NOMO-1 (cell line): ENCODE measurements around the gene SCRT2.

ENCODE experiments used
- DNase-seq, 2 experiments: peaks; one replicate each; lab custom pipeline; 2025; ENCODE audit not compliant: unreplicated experiment in 2 of 2; lab: John Stamatoyannopoulos, UW

The SCRT2 gene

DNA sequence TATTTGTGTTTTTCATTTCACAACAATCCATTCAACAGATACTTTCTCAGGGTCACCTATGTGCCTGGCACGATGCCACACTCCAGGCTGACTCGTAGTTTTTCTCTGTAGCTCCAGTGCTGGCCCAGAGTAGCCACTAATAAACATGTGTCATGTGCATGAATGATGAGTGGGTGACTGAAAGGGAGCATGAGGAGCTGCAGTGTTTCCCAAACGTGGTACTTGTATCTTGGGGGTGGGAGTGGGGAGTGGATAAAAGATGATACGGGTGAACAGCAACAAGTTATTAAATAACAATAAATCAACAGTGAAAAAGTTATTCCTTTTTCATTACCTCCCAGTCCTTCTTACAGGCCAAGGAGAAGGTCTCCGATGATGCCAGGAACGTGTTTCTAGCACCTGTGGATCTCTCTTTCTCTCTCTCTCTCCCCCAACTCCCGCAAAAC, 39.7 kb downstream of the SCRT2 start:
- no peak for DNase-seq

GRCh38 chr20:635028-635892, 40.3 kb downstream of the SCRT2 start:
- no peak for DNase-seq

- no peak for DNase-seq
These were observed 41.3 kb downstream of the SCRT2 start for GRCh38 chr20:634148-634925.

DNA sequence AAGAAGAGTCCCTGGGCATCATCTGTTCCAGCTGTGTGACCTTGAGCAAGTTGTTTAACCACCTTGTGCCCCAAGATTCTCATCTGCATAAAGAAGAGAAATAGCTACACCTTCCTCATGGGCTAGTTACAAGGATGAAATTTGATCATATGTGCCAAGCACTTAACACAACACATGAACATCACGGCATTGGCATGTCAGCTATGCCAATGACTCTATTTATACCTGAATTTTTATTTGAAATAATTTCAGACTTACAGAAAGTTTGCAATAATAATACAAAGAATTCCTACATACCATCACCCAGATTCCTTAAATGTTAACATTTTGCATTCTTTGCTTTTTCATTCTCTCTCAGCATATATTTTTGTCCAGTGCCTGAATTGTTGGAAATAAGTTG, 44.5 kb downstream of the SCRT2 start:
- no peak for DNase-seq

DNA sequence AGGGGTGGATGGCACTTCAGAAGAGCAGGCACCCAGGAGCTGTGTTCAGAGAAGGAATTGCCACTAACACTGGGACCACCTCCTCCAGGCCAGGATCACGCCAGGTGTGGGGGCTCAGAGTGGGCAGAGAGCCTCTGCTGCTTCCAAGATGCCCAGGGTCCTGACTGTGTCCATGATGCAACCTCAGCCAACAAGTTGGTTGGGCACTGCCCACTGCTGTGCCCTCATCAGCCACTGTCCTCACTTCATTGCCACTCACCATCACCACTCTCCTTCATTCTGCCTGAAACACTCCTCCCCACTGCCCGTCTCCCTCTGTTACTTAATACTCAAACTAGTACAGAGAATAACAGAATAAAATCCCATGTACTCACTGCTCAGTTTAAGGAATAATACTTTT, 49.0 kb downstream of the SCRT2 start:
- no peak for DNase-seq

DNA sequence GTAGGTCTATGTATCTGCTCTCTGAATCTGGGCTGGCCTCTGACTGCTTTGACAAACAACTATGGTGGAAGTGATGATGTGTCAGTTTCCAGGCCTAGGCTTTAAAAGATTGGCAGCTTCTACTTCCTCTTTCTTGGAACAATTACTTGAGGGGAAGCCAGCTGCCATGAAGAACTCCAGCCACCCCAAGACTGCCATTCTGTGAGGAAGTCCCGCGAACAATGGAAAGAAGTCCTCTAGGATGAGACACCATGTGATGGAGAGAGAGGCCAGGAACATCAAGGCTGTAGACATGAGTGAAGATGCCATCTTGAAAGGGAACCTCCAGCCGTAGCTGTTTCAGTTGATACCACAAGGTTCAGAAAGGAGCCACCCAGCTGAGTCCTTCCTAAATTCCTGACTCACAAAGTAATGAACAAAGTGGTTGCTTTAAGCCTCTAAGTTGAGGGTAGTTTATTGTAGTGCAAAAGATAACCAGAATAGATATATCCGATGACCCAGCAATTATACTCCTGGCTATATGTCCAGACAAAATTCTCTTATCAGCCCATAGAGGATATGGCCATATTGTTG, 50.2 kb downstream of the SCRT2 start:
- peak; percentile 49 to 70 for DNase-seq

- DNase-seq: no peak
These were observed 51.9 kb downstream of the SCRT2 start for GRCh38 chr20:623704-624103.

DNA sequence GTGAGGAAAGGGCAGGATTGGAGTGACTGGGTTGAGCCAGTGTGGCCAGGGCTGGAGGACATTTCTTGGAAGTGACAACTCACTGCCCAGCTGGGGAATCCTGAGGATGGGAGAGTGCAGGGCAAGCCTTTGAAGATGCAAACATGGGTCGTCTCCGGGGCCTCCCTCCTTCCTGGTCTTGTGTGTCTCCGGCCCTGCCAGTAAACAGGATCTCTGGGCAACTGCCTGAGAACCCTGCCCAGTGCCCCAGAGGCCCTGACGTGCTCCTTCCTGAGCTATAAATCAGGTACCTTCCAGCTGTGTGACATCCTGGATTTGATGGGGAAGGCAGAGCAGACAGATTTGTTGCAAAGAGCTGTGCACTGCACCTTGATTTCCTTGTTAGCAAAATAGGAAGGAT, 52.6 kb downstream of the SCRT2 start:
- DNase-seq: no peak

DNA sequence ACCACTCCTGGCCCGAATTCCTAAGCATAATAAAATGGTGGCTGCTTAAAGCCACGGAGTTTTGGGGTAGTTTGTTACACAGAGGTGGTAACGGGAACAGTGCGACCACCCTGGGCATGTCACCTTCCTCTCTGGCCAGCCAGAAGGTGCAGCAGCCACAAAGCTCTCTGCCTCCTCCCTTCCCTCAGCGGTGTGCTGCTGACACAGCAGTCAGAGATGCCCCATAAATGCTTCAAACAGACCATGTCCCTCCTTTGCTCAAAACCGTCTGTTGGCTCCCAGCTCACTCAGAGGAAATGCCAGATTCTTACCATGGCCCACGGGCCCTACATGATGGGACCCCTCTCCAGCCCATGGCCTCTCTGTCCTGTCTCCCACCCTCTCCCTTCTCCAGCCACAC, 53.4 kb downstream of the SCRT2 start:
- DNase-seq: no peak

GRCh38 chr20:621125-621756, 54.4 kb downstream of the SCRT2 start:
- DNase-seq: no peak

- no peak for DNase-seq
These were observed 55.4 kb downstream of the SCRT2 start for GRCh38 chr20:620246-620645.

DNA sequence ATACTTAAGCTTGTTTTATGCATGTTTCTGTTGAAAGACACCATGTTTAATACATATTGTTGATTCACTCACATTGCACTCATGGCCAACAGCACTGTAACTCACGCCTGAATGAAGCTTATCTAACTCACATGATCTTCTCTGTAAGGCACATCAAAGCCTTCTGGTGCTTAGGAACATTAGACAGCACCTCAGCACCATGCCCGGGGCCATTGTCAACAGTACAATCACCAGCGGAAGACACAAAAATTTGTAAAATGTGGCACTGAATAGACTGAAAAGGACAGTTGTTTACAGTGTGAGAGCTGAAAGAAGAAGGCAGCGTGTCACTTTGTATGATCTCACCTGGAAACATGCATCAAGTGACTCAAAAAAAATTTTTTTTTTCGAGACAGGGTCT, 56.6 kb downstream of the SCRT2 start:
- DNase-seq: no peak

DNA sequence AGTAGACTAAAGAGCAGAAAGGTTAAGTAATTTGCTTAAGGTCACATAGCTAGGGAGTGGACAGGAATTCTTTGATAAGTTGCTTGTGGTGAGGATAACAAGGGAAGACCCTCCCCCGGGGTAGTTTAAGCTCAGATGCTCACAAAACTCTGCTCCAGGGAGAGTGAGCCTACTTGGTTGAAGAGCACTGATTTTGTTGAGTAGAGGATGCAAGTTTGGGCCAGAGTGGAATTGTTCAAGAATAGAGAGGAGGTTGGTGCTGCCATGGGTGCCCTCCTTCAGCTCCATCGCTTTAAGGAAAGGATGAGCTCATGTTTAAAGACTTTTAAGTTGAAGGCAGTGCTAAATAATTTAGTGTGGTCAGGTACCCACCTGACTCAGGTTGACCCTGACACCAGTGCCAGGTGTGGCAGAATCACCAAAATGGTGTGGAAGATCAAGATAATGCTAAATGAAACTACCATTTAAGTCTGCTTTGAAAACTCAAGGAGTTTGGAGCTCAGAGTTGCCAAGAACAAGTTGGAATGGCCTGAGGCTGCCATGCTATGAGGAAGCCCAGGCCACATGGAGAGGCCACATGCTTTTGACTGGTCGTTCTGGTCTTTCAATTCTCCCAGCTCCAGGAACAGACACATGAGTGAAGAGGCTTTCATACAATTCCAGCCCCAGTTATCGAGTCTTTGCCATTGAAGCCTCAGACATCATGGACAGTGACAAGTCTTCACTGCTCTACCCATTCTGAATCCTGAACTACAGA, 57.5 kb downstream of the SCRT2 start:
- no peak for DNase-seq

DNA sequence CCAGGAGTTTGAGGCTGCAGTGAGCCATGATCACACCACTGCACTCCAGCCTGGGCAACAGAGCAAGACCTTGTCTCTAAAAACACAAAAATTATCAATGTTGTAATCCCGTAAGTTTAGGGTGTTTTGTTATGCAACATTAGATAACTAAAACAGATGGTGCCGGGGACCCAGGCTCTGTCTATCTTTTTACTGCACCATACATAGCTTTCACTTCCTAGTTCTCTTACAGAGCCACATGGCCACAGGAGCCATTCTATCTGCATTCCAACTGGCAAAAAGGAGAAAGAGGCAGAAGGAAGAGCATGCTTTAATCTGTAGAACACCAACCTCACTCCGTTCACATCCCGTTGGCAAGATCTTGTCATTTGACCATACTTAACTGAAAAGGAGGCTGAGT, 60.1 kb downstream of the SCRT2 start:
- DNase-seq: peak; percentile 51 to 86

- DNase-seq: no peak
These were observed 63.8 kb downstream of the SCRT2 start for GRCh38 chr20:611843-612185.
